GM20000 (cell line): ENCODE results near the gene ATG12.

Experiments
- DNase-seq: peaks from one replicate; pipeline ENCODE4 v3.0.0; 2012; ENCODE audit warnings: low spot score
- TF ChIP-seq, protein P1 (sequence below): IDR thresholded peaks from 2 replicates; pipeline ENCODE4 v1.5.1; 2012; ENCODE audit warnings: mild to moderate bottlenecking, control low read depth; ENCODE audit errors: extremely low read depth, missing control alignments

Gene ATG12

DNA sequence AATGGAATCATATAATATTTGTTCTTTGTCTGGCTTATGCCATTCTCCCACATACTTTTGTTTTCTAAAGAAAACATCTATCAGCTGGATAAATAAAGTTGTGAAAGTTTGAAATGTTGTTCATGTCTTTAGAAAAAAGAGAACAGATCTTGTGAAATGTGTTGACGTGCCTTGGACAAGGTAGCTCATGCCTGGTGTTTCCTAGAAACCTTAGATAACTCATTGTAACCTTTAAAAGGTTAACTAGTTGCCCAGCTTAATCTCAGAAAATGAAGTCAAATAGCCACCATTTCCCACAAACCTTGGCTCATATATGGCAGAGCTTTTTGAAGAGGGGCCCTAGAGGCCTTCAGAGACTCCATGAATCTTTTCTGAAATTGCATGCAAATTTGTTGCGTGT, 40.2 kb downstream of the ATG12 start:
- no peak for DNase-seq
- TF ChIP-seq, protein P1, sequence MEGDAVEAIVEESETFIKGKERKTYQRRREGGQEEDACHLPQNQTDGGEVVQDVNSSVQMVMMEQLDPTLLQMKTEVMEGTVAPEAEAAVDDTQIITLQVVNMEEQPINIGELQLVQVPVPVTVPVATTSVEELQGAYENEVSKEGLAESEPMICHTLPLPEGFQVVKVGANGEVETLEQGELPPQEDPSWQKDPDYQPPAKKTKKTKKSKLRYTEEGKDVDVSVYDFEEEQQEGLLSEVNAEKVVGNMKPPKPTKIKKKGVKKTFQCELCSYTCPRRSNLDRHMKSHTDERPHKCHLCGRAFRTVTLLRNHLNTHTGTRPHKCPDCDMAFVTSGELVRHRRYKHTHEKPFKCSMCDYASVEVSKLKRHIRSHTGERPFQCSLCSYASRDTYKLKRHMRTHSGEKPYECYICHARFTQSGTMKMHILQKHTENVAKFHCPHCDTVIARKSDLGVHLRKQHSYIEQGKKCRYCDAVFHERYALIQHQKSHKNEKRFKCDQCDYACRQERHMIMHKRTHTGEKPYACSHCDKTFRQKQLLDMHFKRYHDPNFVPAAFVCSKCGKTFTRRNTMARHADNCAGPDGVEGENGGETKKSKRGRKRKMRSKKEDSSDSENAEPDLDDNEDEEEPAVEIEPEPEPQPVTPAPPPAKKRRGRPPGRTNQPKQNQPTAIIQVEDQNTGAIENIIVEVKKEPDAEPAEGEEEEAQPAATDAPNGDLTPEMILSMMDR: no peak

DNA sequence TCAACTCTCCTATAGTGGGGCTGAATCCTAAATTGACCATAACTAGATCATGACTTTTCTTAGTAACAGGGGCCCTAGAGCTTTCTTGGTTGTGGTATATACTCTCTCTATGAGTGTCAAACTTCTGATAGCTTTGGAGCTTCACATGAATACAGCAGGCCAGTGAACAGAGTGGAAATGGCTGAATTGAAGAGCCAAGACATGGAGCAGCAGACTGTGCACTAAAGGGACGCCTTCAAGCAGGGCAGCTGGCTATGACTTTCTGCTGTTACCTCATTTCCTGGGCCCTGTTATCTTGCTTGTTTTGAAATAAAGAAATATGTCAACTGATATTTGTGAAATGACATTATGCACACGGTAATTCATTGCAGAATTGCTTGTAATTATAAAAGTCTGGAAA, 41.3 kb downstream of the ATG12 start:
- DNase-seq: no peak
- TF ChIP-seq, protein P1: no peak

DNA sequence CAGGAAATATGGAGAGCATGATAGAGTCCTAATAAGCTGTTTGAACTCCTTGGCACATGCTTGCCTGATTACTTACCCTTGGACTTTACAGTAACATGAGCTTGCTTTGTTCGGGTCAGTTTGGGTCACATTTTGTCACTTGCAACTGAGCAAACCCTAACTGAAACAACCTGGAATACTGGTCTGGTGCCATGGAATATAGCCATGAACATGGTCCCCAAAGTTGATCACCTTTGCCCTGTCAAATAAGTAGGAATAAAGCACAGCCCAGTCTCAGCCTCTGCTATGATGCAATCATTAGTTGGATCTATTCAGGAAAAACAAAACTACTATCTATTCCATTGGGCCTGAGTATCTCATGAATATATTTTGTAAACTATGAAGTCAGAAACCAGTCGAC, 43.1 kb downstream of the ATG12 start:
- TF ChIP-seq, protein P1: no peak
- DNase-seq: no peak

DNA sequence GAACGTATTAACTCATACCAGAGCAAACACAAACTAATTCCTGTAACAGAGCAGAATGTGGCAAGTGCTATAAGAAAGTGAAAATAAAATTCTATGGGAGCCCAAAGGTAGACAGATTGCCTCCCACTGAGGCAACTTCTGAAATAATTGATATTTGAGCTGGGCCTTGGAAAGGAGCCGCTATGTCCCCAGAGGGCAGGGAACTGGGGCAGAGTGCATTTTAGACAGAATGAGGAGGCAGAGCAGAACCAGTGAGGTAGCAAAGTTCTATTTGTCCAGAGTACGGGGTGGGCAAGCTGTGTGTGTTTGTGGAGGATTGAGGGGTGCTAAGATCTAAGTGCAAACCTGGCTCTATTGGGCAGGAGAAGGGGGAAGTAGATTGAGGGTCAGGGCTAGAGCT, 44.7 kb downstream of the ATG12 start:
- DNase-seq: no peak
- TF ChIP-seq, protein P1: no peak

DNA sequence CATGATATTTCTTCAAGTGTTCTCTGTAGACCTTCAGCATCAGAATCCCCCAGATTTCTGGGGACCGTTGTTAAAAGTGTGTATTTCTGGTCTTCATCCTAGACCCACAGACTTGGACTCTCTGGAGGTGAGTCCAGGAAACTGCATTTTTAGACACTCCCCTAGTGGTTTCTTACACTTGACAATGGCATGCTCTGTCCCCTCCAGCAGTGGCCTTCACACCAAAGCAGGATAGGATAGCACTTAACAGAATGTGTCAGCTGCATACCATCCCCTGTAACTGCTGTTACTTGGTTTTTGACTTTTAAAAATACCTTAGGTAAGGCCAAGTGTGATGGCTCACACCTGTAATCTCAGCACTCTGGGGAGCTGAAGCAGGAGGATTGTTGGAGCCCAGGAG, 45.7 kb downstream of the ATG12 start:
- TF ChIP-seq, protein P1: no peak
- DNase-seq: no peak

DNA sequence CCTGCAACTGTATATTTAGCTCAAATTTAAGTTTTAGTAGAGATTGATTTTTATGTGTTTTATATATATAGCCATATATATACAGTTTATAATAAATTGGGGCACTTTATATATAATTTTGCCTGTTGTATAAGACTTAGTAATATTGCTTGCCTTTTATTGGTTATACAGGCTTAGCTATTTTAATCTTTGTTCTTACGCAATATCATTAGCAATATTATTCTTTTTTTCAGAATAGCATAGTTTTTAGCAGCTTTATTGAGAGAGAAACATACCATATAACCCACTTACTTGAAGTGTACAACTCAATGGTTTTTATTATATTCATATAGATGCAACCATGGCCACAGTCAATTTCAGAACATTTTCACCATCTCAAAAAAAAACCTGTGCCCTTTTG, 52.9 kb downstream of the ATG12 start:
- TF ChIP-seq, protein P1: no peak

DNA sequence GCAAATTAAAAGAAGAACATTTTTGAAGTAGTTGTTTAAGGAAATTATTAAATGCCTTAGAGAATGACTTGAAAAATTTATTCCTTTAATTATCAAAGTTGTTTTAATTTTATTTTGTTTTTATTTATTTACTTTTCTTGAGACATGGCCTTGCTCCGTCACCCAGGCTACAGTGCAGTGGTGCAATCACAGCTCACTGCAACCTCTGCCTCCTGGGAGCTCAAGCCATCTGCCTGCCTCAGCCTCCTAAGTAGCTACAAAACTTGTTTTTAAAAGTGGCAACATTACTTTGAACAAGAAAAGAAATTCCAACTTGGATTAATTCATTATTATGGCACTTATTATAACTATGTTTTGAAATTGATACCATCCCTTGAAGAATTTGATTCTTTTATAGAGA, 53.9 kb downstream of the ATG12 start:
- TF ChIP-seq, protein P1: no peak
- no peak for DNase-seq

More for the DNA sequence above, 52.9 kb downstream of the ATG12 start:
- DNase-seq: no peak
